HG03196 (cell line): ENCODE results near the gene IWS1.
"Not testable (repeated sequence)": the region's sequence is repeated elsewhere in the genome, so short reads cannot be mapped to it uniquely, and the experiment has no call there.

Experiments used
- ATAC-seq: cut with Tn5 transposase; IDR thresholded peaks from one replicate; pipeline ENCODE4 v1.9.1; 2021; ENCODE audit not compliant: unreplicated experiment

IWS1 gene

GRCh38 chr2:127561371-127561770 lies 35.1 kb upstream of the IWS1 start:
- no peak for ATAC-seq

- ATAC-seq: no peak
Observed at GRCh38 chr2:127560931-127561280, 34.6 kb upstream of the IWS1 start.

GRCh38 chr2:127560201-127560930 lies 34.1 kb upstream of the IWS1 start:
- ATAC-seq: no peak

GRCh38 chr2:127559454-127559853 lies 33.2 kb upstream of the IWS1 start:
- ATAC-seq: no peak

GRCh38 chr2:127558911-127559310 lies 32.6 kb upstream of the IWS1 start:
- no peak for ATAC-seq

GRCh38 chr2:127552846-127553245 lies 26.6 kb upstream of the IWS1 start:
- no peak for ATAC-seq

GRCh38 chr2:127552336-127552735 lies 26.0 kb upstream of the IWS1 start:
- no peak for ATAC-seq

GRCh38 chr2:127551221-127551930 lies 25.1 kb upstream of the IWS1 start:
- no peak for ATAC-seq

GRCh38 chr2:127546797-127547196 lies 20.5 kb upstream of the IWS1 start:
- no peak for ATAC-seq

- no peak for ATAC-seq
Observed at GRCh38 chr2:127545796-127546195, 19.5 kb upstream of the IWS1 start.

- ATAC-seq: no peak
Observed at GRCh38 chr2:127545189-127545588, 18.9 kb upstream of the IWS1 start.

- not testable (repeated sequence) for ATAC-seq
Observed at GRCh38 chr2:127543013-127543501, 16.8 kb upstream of the IWS1 start.

GRCh38 chr2:127542231-127542630 lies 15.9 kb upstream of the IWS1 start:
- no peak for ATAC-seq

- no peak for ATAC-seq
Observed at GRCh38 chr2:127541809-127542208, 15.5 kb upstream of the IWS1 start.

GRCh38 chr2:127537644-127538043 lies 11.4 kb upstream of the IWS1 start:
- no peak for ATAC-seq

- ATAC-seq: no peak
Observed at GRCh38 chr2:127536707-127537541, 10.6 kb upstream of the IWS1 start.

- ATAC-seq: no peak
Observed at GRCh38 chr2:127535918-127536317, 9.6 kb upstream of the IWS1 start.

GRCh38 chr2:127535422-127535901 lies 9.2 kb upstream of the IWS1 start, which contains the start of gene MYO7B:
MYO7B (plus strand) TSS chr2:127535683; CDS start chr2:127559723, 24,040 bp downstream.
- ATAC-seq: no peak

GRCh38 chr2:127532296-127532695 lies 6.0 kb upstream of the IWS1 start:
- ATAC-seq: no peak

GRCh38 chr2:127531221-127531648 lies 4.9 kb upstream of the IWS1 start:
- ATAC-seq: no peak
